NK-92 (cell line): ENCODE results near the gene RHAG.
"Not testable (repeated sequence)": the region's sequence is repeated elsewhere in the genome, so short reads cannot be mapped to it uniquely, and the experiment has no call there.

Experiments
- DNase-seq: peaks from one replicate; lab custom pipeline; 2025; ENCODE audit not compliant: unreplicated experiment; lab: John Stamatoyannopoulos, UW

Gene RHAG

GRCh38 chr6:49635978-49636712 is 494 bp downstream of the RHAG start:
- DNase-seq = no peak

GRCh38 chr6:49635480-49635879 is 1.2 kb downstream of the RHAG start:
- DNase-seq = no peak

GRCh38 chr6:49634836-49635218 is 1.8 kb downstream of the RHAG start:
- DNase-seq = no peak

GRCh38 chr6:49634092-49634835 is 2.4 kb downstream of the RHAG start:
- DNase-seq = no peak

GRCh38 chr6:49633541-49633940 is 3.1 kb downstream of the RHAG start:
- no peak for DNase-seq

GRCh38 chr6:49632727-49633126 is 3.9 kb downstream of the RHAG start:
- DNase-seq = no peak

GRCh38 chr6:49629485-49630088 is 7.1 kb downstream of the RHAG start:
- DNase-seq = not testable (repeated sequence)

GRCh38 chr6:49626811-49627210 is 9.8 kb downstream of the RHAG start:
- no peak for DNase-seq

GRCh38 chr6:49618257-49618656 is 18.4 kb downstream of the RHAG start:
- no peak for DNase-seq

GRCh38 chr6:49614144-49614543 is 22.5 kb downstream of the RHAG start:
- DNase-seq = not testable (repeated sequence)

- no peak for DNase-seq
Measured at GRCh38 chr6:49609285-49609684, 27.4 kb downstream of the RHAG start.

- not testable (repeated sequence) for DNase-seq
Measured at GRCh38 chr6:49608275-49608674, 28.4 kb downstream of the RHAG start.

GRCh38 chr6:49607391-49607982 is 29.2 kb downstream of the RHAG start:
- no peak for DNase-seq

- no peak for DNase-seq
Measured at GRCh38 chr6:49606721-49607390, 29.8 kb downstream of the RHAG start.

- DNase-seq = not testable (repeated sequence)
Measured at GRCh38 chr6:49604080-49604479, 32.6 kb downstream of the RHAG start.

- not testable (repeated sequence) for DNase-seq
Measured at GRCh38 chr6:49587262-49587661, 49.4 kb downstream of the RHAG start.

- DNase-seq = no peak
Measured at GRCh38 chr6:49582529-49582928, 54.1 kb downstream of the RHAG start.

GRCh38 chr6:49579649-49580048 is 57.0 kb downstream of the RHAG start:
- DNase-seq = no peak

GRCh38 chr6:49576618-49577017 is 60.0 kb downstream of the RHAG start:
- no peak for DNase-seq

GRCh38 chr6:49570474-49571079 is 66.1 kb downstream of the RHAG start:
- no peak for DNase-seq

GRCh38 chr6:49565855-49566254 is 70.8 kb downstream of the RHAG start:
- DNase-seq = no peak
